CD14-positive monocyte (primary cell): ENCODE measurements around the gene PIM3. TPM values are rescaled to one million over a fixed set of nuclear protein-coding genes. Genes with fewer than 3 reads are reported as not detected.

Source experiments
- DNase-seq, 3 donors: peaks; one replicate each; pipeline ENCODE4 v3.0.0-alpha.2; 2011 to 2022
- H2AFZ ChIP-seq: 2 replicates; pipeline ENCODE4 v1.6.0; 2012; ENCODE audit warnings: mild to moderate bottlenecking, low read depth, low read length, inconsistent platforms; ENCODE audit not compliant: insufficient read depth, poor library complexity, severe bottlenecking
- H3K27ac ChIP-seq, 2 donors: 1 replicate in 1 of 2; 2 replicates in 1 of 2; pipeline ENCODE4 v1.5.1; 2012 to 2013; ENCODE audit warnings: low read length in 2 of 2, control low read depth in 1 of 2, inconsistent platforms in 1 of 2, low read depth in 1 of 2, mild to moderate bottlenecking in 1 of 2
- H3K27me3 ChIP-seq, 2 donors: one replicate each; pipeline versions ENCODE4 v1.6.0 to v1.6.1; 2011 to 2013; ENCODE audit warnings: low read length in 2 of 2; ENCODE audit not compliant: control insufficient read depth in 2 of 2, insufficient read depth in 2 of 2
- H3K36me3 ChIP-seq, 2 donors: replicated peaks in 1 of 2; 1 replicate in 1 of 2; 2 replicates in 1 of 2; pipeline versions ENCODE4 v1.5.1 to v1.6.1; 2012 to 2013; ENCODE audit warnings: low read length in 2 of 2, control low read depth in 1 of 2, inconsistent platforms in 1 of 2, mild to moderate bottlenecking in 1 of 2; ENCODE audit not compliant: insufficient read depth in 2 of 2, control insufficient read depth in 1 of 2
- H3K4me1 ChIP-seq, 2 donors: 1 replicate in 1 of 2; 2 replicates in 1 of 2; pipeline versions ENCODE4 v1.5.1 to v1.6.1; 2012 to 2013; ENCODE audit warnings: low read length in 2 of 2, control low read depth in 1 of 2, inconsistent platforms in 1 of 2, mild to moderate bottlenecking in 1 of 2, moderate library complexity in 1 of 2; ENCODE audit not compliant: insufficient read depth in 2 of 2, control insufficient read depth in 1 of 2
- H3K4me2 ChIP-seq: replicated peaks from 2 replicates; pipeline ENCODE3; 2012; ENCODE audit warnings: low read length, moderate library complexity, mild to moderate bottlenecking; ENCODE audit not compliant: poor library complexity, severe bottlenecking; ENCODE audit errors: extremely low read depth
- H3K4me3 ChIP-seq, 3 experiments: fragments of 200-600 bp in 1 of 3; sonication (generic) in 1 of 3; replicated peaks in 1 of 3; 1 replicate in 2 of 3; 2 replicates in 1 of 3; pipeline ENCODE4 v1.5.1; 2011 to 2013; ENCODE audit warnings: low read length in 3 of 3, mild to moderate bottlenecking in 3 of 3, control low read depth in 2 of 3, low read depth in 2 of 3, inconsistent platforms in 1 of 3, moderate library complexity in 1 of 3
- H3K79me2 ChIP-seq: 2 replicates; pipeline ENCODE4 v1.6.0; 2012; ENCODE audit warnings: mild to moderate bottlenecking, control low read depth, inconsistent platforms, low read length, moderate library complexity; ENCODE audit not compliant: insufficient read depth
- H3K9ac ChIP-seq: 2 replicates; pipeline ENCODE4 v1.6.0; 2017; ENCODE audit warnings: low read length, mild to moderate bottlenecking; ENCODE audit not compliant: insufficient read depth, poor library complexity, severe bottlenecking
- H3K9me3 ChIP-seq, 2 donors: replicated peaks in 1 of 2; 1 replicate in 1 of 2; 2 replicates in 1 of 2; pipeline versions ENCODE4 v1.5.1 to v1.6.1; 2012 to 2013; ENCODE audit warnings: low read length in 2 of 2, control low read depth in 1 of 2; ENCODE audit not compliant: control insufficient read depth in 1 of 2, insufficient read depth in 1 of 2
- H4K20me1 ChIP-seq: 2 replicates; pipeline ENCODE4 v1.6.0; 2012; ENCODE audit warnings: mild to moderate bottlenecking, low read length, control low read depth, moderate library complexity; ENCODE audit not compliant: insufficient read depth
- H3K27ac Mint-ChIP-seq, 7 donors: one replicate each; pipeline ENCODE4 v1.8.0; 2020; ENCODE audit warnings: mild to moderate bottlenecking in 7 of 7, mixed read lengths in 7 of 7, moderate library complexity in 6 of 7, inconsistent platforms in 2 of 7
- H3K27me3 Mint-ChIP-seq, 3 donors: one replicate each; pipeline ENCODE4 v1.8.0; 2021 to 2022; ENCODE audit warnings: low read depth in 3 of 3, mild to moderate bottlenecking in 3 of 3, mixed read lengths in 3 of 3, moderate library complexity in 3 of 3, inconsistent platforms in 1 of 3
- H3K36me3 Mint-ChIP-seq, 2 donors: one replicate each; pipeline ENCODE4 v1.8.0; 2020; ENCODE audit warnings: mixed read lengths in 2 of 2, inconsistent platforms in 1 of 2, mild to moderate bottlenecking in 1 of 2
- H3K4me1 Mint-ChIP-seq: one replicate; pipeline ENCODE4 v1.8.0; 2020; ENCODE audit warnings: mild to moderate bottlenecking, mixed read lengths
- H3K4me3 Mint-ChIP-seq, 2 donors: one replicate each; pipeline ENCODE4 v1.8.0; 2020; ENCODE audit warnings: mild to moderate bottlenecking in 2 of 2, mixed read lengths in 2 of 2, moderate library complexity in 1 of 2
- H3K9me3 Mint-ChIP-seq, 7 donors: one replicate each; pipeline ENCODE4 v1.8.0; 2020 to 2022; ENCODE audit warnings: mixed read lengths in 7 of 7, mild to moderate bottlenecking in 6 of 7, moderate library complexity in 6 of 7, inconsistent platforms in 2 of 7
- CTCF ChIP-seq: fragments of 200-600 bp; IDR thresholded peaks from one replicate; pipeline ENCODE4 v1.8.0; 2022; ENCODE audit warnings: antibody characterized with exemption, mild to moderate bottlenecking
- WGBS: methylation state at CpG from one replicate; pipeline ENCODE4 v1.1.5; 2013; ENCODE audit warnings: missing lambda C conversion rate; ENCODE audit not compliant: insufficient coverage; 5-methylcytosine and 5-hydroxymethylcytosine counted together
- intact Hi-C, 2 donors: fragments of 100-400 bp; cut with micrococcal nuclease; formaldehyde crosslinking; loops; one replicate each; pipeline versions ENCODE4 v1.15.0 to v1.15.1; 2023
- polyA minus RNA-seq: library from RNA; depleted of rRNA, polyadenylated mRNA; stranded (reverse); fragments of >200 nt; gene quantifications from 2 replicates; pipeline ENCODE4 v1.2.3, GENCODE V29; 2012
- polyA plus RNA-seq, 3 donors: library from polyadenylated mRNA; depleted of rRNA in 1 of 3; unstranded in 2 of 3; stranded (reverse) in 1 of 3; fragments of 300-500 nt in 2 of 3; fragments of >200 nt in 1 of 3; fragmentation: Illumina TruSeq in 2 of 3; gene quantifications; 1 replicate in 2 of 3; 2 replicates in 1 of 3; pipeline ENCODE4 v1.2.3, GENCODE V29; 2012 to 2021
- total RNA-seq, 12 experiments: library from RNA in 1 of 12; stranded (reverse) in 1 of 12; fragments of 120-200 nt in 1 of 12; gene quantifications; one replicate each; pipeline ENCODE4 v1.2.4 and lab custom pipeline; 2013 to 2026; ENCODE audit warnings: mixed read lengths in 6 of 12, inconsistent platforms in 1 of 12

PIM3 gene
- 61.1 TPM for total RNA-seq (2013)
- 100 to 1,000 TPM in 1 of 3 donors, 10 to 100 TPM in 2; 38.8 to 135 (median 40.4) TPM for polyA plus RNA-seq
- polyA minus RNA-seq = 216 and 218 TPM in 2 replicates
- 163 to 495 (median 209) reads per million in 11 experiments for total RNA-seq (lab: John Stamatoyannopoulos, UW)

- H3K27ac Mint-ChIP-seq = peak within 1 kb of the TSS; percentile 89 to 95 (median 91)
- Histone ChIP-seq H3K36me3 (peaks cover 26 to 27% of the 10 kb centered on the region in 2 donors), H3K27me3 (no peaks in the 10 kb centered on the region), H3K9me3 (no peaks in the 10 kb centered on the region), H3K27ac (peak within 1 kb of the TSS; percentile 91 to 99), H4K20me1 (peaks cover 43% of the 10 kb centered on the region), H3K9ac (peak within 1 kb of the TSS; percentile 100), H3K4me1 (peaks cover 38 to 47% of the 10 kb centered on the region in 2 donors), H3K79me2 (peaks cover 48% of the 10 kb centered on the region), H2AFZ (no peak within 1 kb of the TSS), H3K4me3 (peak within 1 kb of the TSS; percentile 80 to 97 (median 94)), H3K4me2 (peak within 1 kb of the TSS; percentile 88)
- H3K9me3 Mint-ChIP-seq = no peaks in the 10 kb centered on the region
- H3K4me1 Mint-ChIP-seq = peaks cover 34% of the 10 kb centered on the region
- H3K36me3 Mint-ChIP-seq = peaks cover 15 to 35% of the 10 kb centered on the region in 2 donors
- peak within 1 kb of the TSS; percentile 90 to 95 for H3K4me3 Mint-ChIP-seq
- peaks cover 0 to 1% (median 0%) of the 10 kb centered on the region in 3 donors for H3K27me3 Mint-ChIP-seq
- intact Hi-C loops = loop anchor here in 1 of 2 donors (10.0 kb wide), 1 partner anchor 344 kb away; the partner anchor contains the start of gene PLXNB2
- peak; percentile 96 to 98 (median 97) for DNase-seq
- WGBS = under 1% methylated on average over 137 of the region's 137 CpGs
- no peak for TF ChIP-seq CTCF
These were observed at the start of gene PIM3 for GRCh38 chr22:49960159-49961004. Gene PIM3, plus strand, starts transcription at chr22:49960772. Its CDS starts 176 bp downstream, at chr22:49960948.

- Mint-ChIP-seq H3K9me3 (no peaks in the 10 kb centered on the region), H3K4me1 (peaks cover 5% of the 10 kb centered on the region), H3K36me3 (peaks cover 48 to 60% of the 10 kb centered on the region in 2 donors), H3K27me3 (peaks cover 0 to 3% (median 2%) of the 10 kb centered on the region in 3 donors), H3K27ac (peak overlapping the region in 1 of 7 donors; percentile 2), H3K4me3 (no peak overlapping the region)
- Histone ChIP-seq H3K4me1 (peaks cover 2 to 3% of the 10 kb centered on the region in 2 donors), H2AFZ (no peak overlapping the region), H3K9ac (no peak overlapping the region), H3K4me2 (no peak overlapping the region), H3K79me2 (peaks cover 8% of the 10 kb centered on the region), H4K20me1 (no peaks in the 10 kb centered on the region), H3K36me3 (peaks cover 36 to 62% of the 10 kb centered on the region in 2 donors), H3K27ac (no peak overlapping the region), H3K4me3 (no peak overlapping the region), H3K27me3 (no peaks in the 10 kb centered on the region), H3K9me3 (no peaks in the 10 kb centered on the region)
- intact Hi-C loops = no loop called here
- TF ChIP-seq CTCF = no peak
- DNase-seq = no peak
- WGBS = 94% methylated on average over 24 of the region's 30 CpGs
These were observed 48.5 kb upstream of the PIM3 start for GRCh38 chr22:49911881-49912625.
